ENCODE data around the gene TTYH3. TPM values are rescaled to one million over a fixed set of nuclear protein-coding genes. Genes with fewer than 3 reads are reported as not detected.

TTYH3 gene
- total and polyA plus RNA-seq, 7 experiments from 2014 or later: 0.53 to 115 (median 18.1) TPM

- no peak for ATAC-seq
- intact Hi-C loops (cut with micrococcal nuclease): loop anchor here (2.0 to 5.0 kb wide), 5 partner anchors 77 to 318 kb away; partner anchors contain the start of genes CHST12 (in 1 of the 2), GNA12 (in 1 of the 2), LFNG (in 1 of the 2) and SNX8 (in 1 of the 2)
- ChIA-PET CTCF (no interaction called here), POLR2A (interaction anchor here (1.9 kb wide), 1 partner anchor 119 kb away, joined by 8 read pairs; no protein-coding TSS in a partner anchor)
- H3K27me3 Mint-ChIP-seq: peaks cover 0 to 4% (median 0%) of the 10 kb centered on the region in 5 donors
- no peak for DNase-seq
- Histone ChIP-seq H3K36me3 (ENCODE audit: control insufficient read depth in 2 of 3, insufficient read depth in 3 of 3, low read length in 3 of 3) (peaks cover 0 to 5% (median 0%) of the 10 kb centered on the region in 3 experiments), H3K4me1 (ENCODE audit: control insufficient read depth in 2 of 2, insufficient read depth in 2 of 2, low read length in 2 of 2) (peaks cover 3 to 16% of the 10 kb centered on the region in 2 donors), H3K27me3 (ENCODE audit: control insufficient read depth in 2 of 2, insufficient read depth in 2 of 2, low read length in 2 of 2) (no peaks in the 10 kb centered on the region), H3K9me3 (ENCODE audit: control insufficient read depth in 2 of 3, low read length in 3 of 3) (no peaks in the 10 kb centered on the region), H3K27ac (ENCODE audit: low read depth, low read length) (no peak overlapping the region), H3K4me3 (ENCODE audit: low read length) (no peak overlapping the region)
- H3K36me3 Mint-ChIP-seq: no peaks in the 10 kb centered on the region
- H3K27ac Mint-ChIP-seq: peak overlapping the region in 2 of 9 donors; percentile 4 to 36
- H3K9me3 Mint-ChIP-seq: no peaks in the 10 kb centered on the region
- H3K4me1 Mint-ChIP-seq: peaks cover 0 to 15% (median 13%) of the 10 kb centered on the region in 7 donors
- peak overlapping the region in 1 of 10 donors; percentile 26 for H3K4me3 Mint-ChIP-seq
Measured at GRCh38 chr7:2629746-2630681, 1.8 kb upstream of the TTYH3 start.

DNA sequence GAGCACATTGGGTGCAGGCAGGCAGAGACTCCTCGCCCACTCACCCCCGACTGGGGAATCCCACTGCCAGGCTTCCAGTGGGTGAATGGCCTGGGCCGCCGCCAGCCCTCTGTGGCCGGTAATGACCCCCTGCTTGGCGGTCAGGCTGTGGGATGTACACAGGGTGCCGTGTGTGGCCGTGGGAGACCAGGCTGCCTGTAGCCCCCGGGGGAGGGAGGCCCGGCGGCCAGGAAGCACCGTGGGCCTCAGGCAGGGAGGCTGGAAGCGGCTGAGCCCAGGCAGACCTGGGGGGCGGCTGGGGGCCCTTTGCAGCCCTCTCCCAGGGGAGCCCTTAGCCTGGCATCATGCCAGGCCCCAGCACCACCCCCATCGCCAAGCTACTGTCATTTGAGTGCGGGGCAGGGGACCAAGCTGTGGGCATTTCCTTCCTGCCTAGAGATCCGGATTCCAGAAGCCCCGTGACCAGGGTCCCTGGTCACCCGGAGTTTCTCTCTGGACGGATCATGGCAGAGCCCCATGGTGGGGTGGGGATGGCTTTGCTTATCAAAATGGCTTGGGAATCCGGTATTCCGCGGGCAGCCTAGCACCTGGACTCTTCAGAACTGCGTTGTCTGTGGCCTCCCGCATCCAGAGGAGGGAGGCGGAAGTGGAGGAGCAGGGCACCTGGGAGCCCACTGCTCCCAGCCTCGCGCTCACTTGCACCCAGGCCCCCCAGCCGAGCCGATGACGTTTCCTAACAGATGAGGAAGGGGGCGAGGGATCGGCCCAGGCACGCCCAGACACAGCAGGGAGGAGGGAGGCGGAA is 1.1 kb downstream of the TTYH3 start:
- Mint-ChIP-seq H3K4me1 (peaks cover 0 to 19% (median 15%) of the 10 kb centered on the region in 7 donors), H3K4me3 (peak overlapping the region; percentile 86 to 96 (median 89)), H3K36me3 (no peaks in the 10 kb centered on the region), H3K27me3 (peaks cover 0 to 4% (median 0%) of the 10 kb centered on the region in 5 donors), H3K9me3 (no peaks in the 10 kb centered on the region), H3K27ac (peak overlapping the region in 8 of 9 donors; percentile 72 to 88 (median 81))
- peak overlapping the region; percentile 79 for H3K27ac ChIP-seq (ENCODE audit: low read depth, low read length)
- CTCF ChIA-PET: interaction anchor here (0.6 kb wide), 1 partner anchor 12 kb away, joined by 5 read pairs; no protein-coding TSS in a partner anchor
- intact Hi-C loops (cut with micrococcal nuclease): loop anchor here (5.0 kb wide), 3 partner anchors 74 to 321 kb away; partner anchors contain the start of genes CHST12 (in 1 of the 2) and SNX8 (in 1 of the 2)
- H3K36me3 ChIP-seq (ENCODE audit: control insufficient read depth in 2 of 3, insufficient read depth in 3 of 3, low read length in 3 of 3): peaks cover 0 to 5% (median 0%) of the 10 kb centered on the region in 3 experiments
- H3K27me3 ChIP-seq (ENCODE audit: control insufficient read depth in 2 of 2, insufficient read depth in 2 of 2, low read length in 2 of 2): no peaks in the 10 kb centered on the region
- no peaks in the 10 kb centered on the region for H3K9me3 ChIP-seq (ENCODE audit: control insufficient read depth in 2 of 3, low read length in 3 of 3)
- H3K4me3 ChIP-seq (ENCODE audit: low read length): peak overlapping the region; percentile 58
- POLR2A ChIA-PET: interaction anchor here (0.6 kb wide), 1 partner anchor 200 kb away, joined by 3 read pairs; no protein-coding TSS in a partner anchor
- peaks cover 3 to 16% of the 10 kb centered on the region in 2 donors for H3K4me1 ChIP-seq (ENCODE audit: control insufficient read depth in 2 of 2, insufficient read depth in 2 of 2, low read length in 2 of 2)
- DNase-seq (peak in 8 of 9 donors; percentile 24 to 73 (median 37)), ATAC-seq (no peak)

- CTCF ChIA-PET: interaction anchor here (0.5 kb wide), 1 partner anchor 423 kb away, joined by 3 read pairs; no protein-coding TSS in a partner anchor
Measured at GRCh38 chr7:2633538-2634266, 1.9 kb downstream of the TTYH3 start.

GRCh38 chr7:2634267-2635145 is 2.7 kb downstream of the TTYH3 start:
- Mint-ChIP-seq H3K9me3 (no peaks in the 10 kb centered on the region), H3K4me1 (peaks cover 0 to 19% (median 15%) of the 10 kb centered on the region in 7 donors), H3K27me3 (no peaks in the 10 kb centered on the region), H3K36me3 (no peaks in the 10 kb centered on the region), H3K27ac (peak overlapping the region in 5 of 9 donors; percentile 16 to 86 (median 60)), H3K4me3 (peak overlapping the region; percentile 48 to 96 (median 89))
- POLR2A ChIA-PET: no interaction called here
- Histone ChIP-seq H3K27me3 (ENCODE audit: control insufficient read depth in 2 of 2, insufficient read depth in 2 of 2, low read length in 2 of 2) (no peaks in the 10 kb centered on the region), H3K9me3 (ENCODE audit: control insufficient read depth in 2 of 3, low read length in 3 of 3) (no peaks in the 10 kb centered on the region), H3K36me3 (ENCODE audit: control insufficient read depth in 2 of 3, insufficient read depth in 3 of 3, low read length in 3 of 3) (peaks cover 0 to 5% (median 0%) of the 10 kb centered on the region in 3 experiments), H3K27ac (ENCODE audit: low read depth, low read length) (peak overlapping the region; percentile 79), H3K4me3 (ENCODE audit: low read length) (no peak overlapping the region), H3K4me1 (ENCODE audit: control insufficient read depth in 2 of 2, insufficient read depth in 2 of 2, low read length in 2 of 2) (peaks cover 3 to 16% of the 10 kb centered on the region in 2 donors)
- CTCF ChIA-PET: no interaction called here
- DNase-seq (no peak), ATAC-seq (no peak)
- intact Hi-C loops (cut with micrococcal nuclease): loop anchor here (5.0 kb wide), 3 partner anchors 73 to 322 kb away; partner anchors contain the start of genes CHST12 (in 1 of the 2) and SNX8 (in 1 of the 2)

More at GRCh38 chr7:2633538-2634266, 1.9 kb downstream of the TTYH3 start:
- Histone ChIP-seq H3K36me3 (ENCODE audit: control insufficient read depth in 2 of 3, insufficient read depth in 3 of 3, low read length in 3 of 3) (peaks cover 0 to 5% (median 0%) of the 10 kb centered on the region in 3 experiments), H3K27ac (ENCODE audit: low read depth, low read length) (peak overlapping the region; percentile 79), H3K9me3 (ENCODE audit: control insufficient read depth in 2 of 3, low read length in 3 of 3) (no peaks in the 10 kb centered on the region), H3K27me3 (ENCODE audit: control insufficient read depth in 2 of 2, insufficient read depth in 2 of 2, low read length in 2 of 2) (no peaks in the 10 kb centered on the region), H3K4me3 (ENCODE audit: low read length) (peak overlapping the region; percentile 58), H3K4me1 (ENCODE audit: control insufficient read depth in 2 of 2, insufficient read depth in 2 of 2, low read length in 2 of 2) (peaks cover 3 to 16% of the 10 kb centered on the region in 2 donors)
- H3K27me3 Mint-ChIP-seq: peaks cover 0 to 3% (median 0%) of the 10 kb centered on the region in 5 donors
- POLR2A ChIA-PET: interaction anchor here (0.6 kb wide), 1 partner anchor 199 kb away, joined by 3 read pairs; no protein-coding TSS in a partner anchor
- no peaks in the 10 kb centered on the region for H3K9me3 Mint-ChIP-seq
- intact Hi-C loops (cut with micrococcal nuclease): loop anchor here (5.0 kb wide), 3 partner anchors 74 to 321 kb away; partner anchors contain the start of genes CHST12 (in 1 of the 2) and SNX8 (in 1 of the 2)
- peak overlapping the region; percentile 86 to 96 (median 89) for H3K4me3 Mint-ChIP-seq
- no peaks in the 10 kb centered on the region for H3K36me3 Mint-ChIP-seq
- ATAC-seq: peak; percentile 12
- peaks cover 0 to 19% (median 15%) of the 10 kb centered on the region in 7 donors for H3K4me1 Mint-ChIP-seq
- DNase-seq: peak in 1 of 9 donors; percentile 49
- peak overlapping the region in 8 of 9 donors; percentile 72 to 88 (median 81) for H3K27ac Mint-ChIP-seq

- no peaks in the 10 kb centered on the region for H3K27me3 Mint-ChIP-seq
- Histone ChIP-seq H3K4me3 (ENCODE audit: low read length) (no peak overlapping the region), H3K27ac (ENCODE audit: low read depth, low read length) (no peak overlapping the region), H3K36me3 (ENCODE audit: control insufficient read depth in 2 of 3, insufficient read depth in 3 of 3, low read length in 3 of 3) (peaks cover 0 to 5% (median 0%) of the 10 kb centered on the region in 3 experiments), H3K9me3 (ENCODE audit: control insufficient read depth in 2 of 3, low read length in 3 of 3) (no peaks in the 10 kb centered on the region), H3K27me3 (ENCODE audit: control insufficient read depth in 2 of 2, insufficient read depth in 2 of 2, low read length in 2 of 2) (no peaks in the 10 kb centered on the region), H3K4me1 (ENCODE audit: control insufficient read depth in 2 of 2, insufficient read depth in 2 of 2, low read length in 2 of 2) (peaks cover 3 to 16% of the 10 kb centered on the region in 2 donors)
- POLR2A ChIA-PET: no interaction called here
- H3K9me3 Mint-ChIP-seq: no peaks in the 10 kb centered on the region
- CTCF ChIA-PET: interaction anchor here (1.2 kb wide), 1 partner anchor 27 kb away, joined by 4 read pairs; no protein-coding TSS in a partner anchor
- no peak for ATAC-seq
- intact Hi-C loops (cut with micrococcal nuclease): no loop called here
- H3K4me1 Mint-ChIP-seq: peaks cover 0 to 19% (median 15%) of the 10 kb centered on the region in 7 donors
- peak overlapping the region in 4 of 10 donors; percentile 21 to 54 (median 47) for H3K4me3 Mint-ChIP-seq
- peak overlapping the region in 1 of 9 donors; percentile 1 for H3K27ac Mint-ChIP-seq
- H3K36me3 Mint-ChIP-seq: no peaks in the 10 kb centered on the region
- DNase-seq: peak in 1 of 9 donors; percentile 6
Measured at GRCh38 chr7:2635148-2635668, 3.4 kb downstream of the TTYH3 start.

Measured in naive thymus-derived CD4-positive, alpha-beta T cell (primary cell).